Measurements from ENCODE around the gene DHX32. TPM values are rescaled to one million over a fixed set of nuclear protein-coding genes. Genes with fewer than 3 reads are reported as not detected.

The DHX32 gene
- polyA plus RNA-seq, 1 of the 3 experiments (the other 2 are of a cell fraction) = 16.8 TPM

- TF ChIP-seq SIN3A (IDR thresholded peaks at IDR 0.05; ENCODE audit: borderline replicate concordance, low read depth, low read length) = no peak
- no peak for TF ChIP-seq ELF1 (IDR thresholded peaks at IDR 0.05)
- TF ChIP-seq RAD21 (IDR thresholded peaks at IDR 0.05; ENCODE audit: low read length) = no peak
Measured at GRCh38 chr10:125840955-125841354, 40.1 kb downstream of the DHX32 start (continued).

GRCh38 chr10:125840406-125840805 lies 40.7 kb downstream of the DHX32 start:
- POLR2A ChIA-PET = no interaction called here
- H3K4me2 ChIP-seq = no peak overlapping the region

GRCh38 chr10:125838802-125839575 lies 42.1 kb downstream of the DHX32 start:
- Histone ChIP-seq H4K20me1 (ENCODE audit: insufficient read depth) (no peaks in the 10 kb centered on the region), H3K36me3 (replicated peaks in 1 of 2; ENCODE audit: control insufficient read depth in 1 of 2, insufficient read depth in 2 of 2, low read length in 1 of 2) (peaks cover 70 to 71% of the 10 kb centered on the region in 2 experiments), H3F3A (replicated peaks; ENCODE audit: insufficient read depth) (peaks cover 6% of the 10 kb centered on the region), H3K9me3 (no peaks in the 10 kb centered on the region), H3K9ac (no peak overlapping the region), H3K9me2 (no peaks in the 10 kb centered on the region), H3K4me1 (ENCODE audit: control insufficient read depth in 1 of 2, insufficient read depth in 2 of 2, low read depth in 1 of 2, low read length in 1 of 2) (peaks cover 0 to 2% of the 10 kb centered on the region in 2 experiments; a peak in 1 of 4 replicates), H2AFZ (ENCODE audit: low read depth) (no peak overlapping the region), H3K4me2 (no peak overlapping the region), H3K79me2 (ENCODE audit: insufficient read depth) (no peaks in the 10 kb centered on the region), H3K27ac (ENCODE audit: low read depth in 2 of 2, low read length in 1 of 2) (no peak overlapping the region; a peak in 1 of 4 replicates), H3K4me3 (ENCODE audit: low read depth in 2 of 2, low read length in 1 of 2) (no peak overlapping the region), H3K27me3 (ENCODE audit: insufficient read depth) (no peaks in the 10 kb centered on the region)
- POLR2A ChIA-PET = no interaction called here
- no peak for DNase-seq
- CTCF ChIA-PET = no interaction called here
- WGBS (ENCODE audit: low lambda C conversion rate) = 93% methylated on average over 8 of the region's 9 CpGs
- TF ChIP-seq USF1 (IDR thresholded peaks at IDR 0.05; ENCODE audit: borderline replicate concordance, low read depth) (no peak), TAF1 (IDR thresholded peaks at IDR 0.05; ENCODE audit: borderline replicate concordance, low read depth, low read length) (no peak), YY1 (IDR thresholded peaks at IDR 0.05; ENCODE audit: low read depth) (no peak), USF2 (IDR thresholded peaks at IDR 0.05; ENCODE audit: borderline replicate concordance, low read depth, low read length) (no peak), ZBTB33 (IDR thresholded peaks at IDR 0.05; ENCODE audit: borderline replicate concordance, low read depth) (no peak), RXRA (IDR thresholded peaks at IDR 0.05; ENCODE audit: borderline replicate concordance, low read depth) (no peak), PBX3 (IDR thresholded peaks at IDR 0.05) (no peak), NFIC (IDR thresholded peaks at IDR 0.05; ENCODE audit: borderline replicate concordance) (no peak), SIN3A (IDR thresholded peaks at IDR 0.05; ENCODE audit: borderline replicate concordance, low read depth, low read length) (no peak), FOSL2 (IDR thresholded peaks at IDR 0.05; ENCODE audit: borderline replicate concordance, low read depth) (no peak)

More at GRCh38 chr10:125840406-125840805, 40.7 kb downstream of the DHX32 start:
- no peak for DNase-seq
- H3F3A ChIP-seq (replicated peaks; ENCODE audit: insufficient read depth) = peaks cover 6% of the 10 kb centered on the region
- no peaks in the 10 kb centered on the region for H3K27me3 ChIP-seq (ENCODE audit: insufficient read depth)
- H3K4me3 ChIP-seq (ENCODE audit: low read depth in 2 of 2, low read length in 1 of 2) = no peak overlapping the region
- H3K9me2 ChIP-seq = no peaks in the 10 kb centered on the region
- no peaks in the 10 kb centered on the region for H3K79me2 ChIP-seq (ENCODE audit: insufficient read depth)
- no peak overlapping the region for H3K27ac ChIP-seq (ENCODE audit: low read depth in 2 of 2, low read length in 1 of 2)
- H4K20me1 ChIP-seq (ENCODE audit: insufficient read depth) = no peaks in the 10 kb centered on the region
- TF ChIP-seq CTCF (IDR thresholded peaks at IDR 0.05) = no peak
- no peak for TF ChIP-seq TAF1 (IDR thresholded peaks at IDR 0.05; ENCODE audit: borderline replicate concordance, low read depth, low read length)
- TF ChIP-seq MXI1 (IDR thresholded peaks at IDR 0.05; ENCODE audit: low read depth, low read length) = no peak
- H3K4me1 ChIP-seq (ENCODE audit: control insufficient read depth in 1 of 2, insufficient read depth in 2 of 2, low read depth in 1 of 2, low read length in 1 of 2) = peaks cover 0 to 2% of the 10 kb centered on the region in 2 experiments; a peak in 1 of 4 replicates
- no peaks in the 10 kb centered on the region for H3K9me3 ChIP-seq
- CTCF ChIA-PET = interaction anchor here (0.9 kb wide), 1 partner anchor 27 kb away, joined by 3 read pairs; no protein-coding TSS in a partner anchor
- H3K9ac ChIP-seq = no peak overlapping the region
- 97% methylated on average over 9 of the region's 9 CpGs for WGBS (ENCODE audit: low lambda C conversion rate)
- peaks cover 61 to 80% of the 10 kb centered on the region in 2 experiments for H3K36me3 ChIP-seq (replicated peaks in 1 of 2; ENCODE audit: control insufficient read depth in 1 of 2, insufficient read depth in 2 of 2, low read length in 1 of 2)
- H2AFZ ChIP-seq (ENCODE audit: low read depth) = no peak overlapping the region
